Ascending aorta (tissue), 2 donors: ENCODE results near the gene IFI6. TPM values are rescaled to one million over a fixed set of nuclear protein-coding genes. Genes with fewer than 3 reads are reported as not detected.

Experiments used
- DNase-seq, 2 donors: peaks; one replicate each; pipeline ENCODE4 v3.0.0-alpha.2; 2019; ENCODE audit warnings: low spot score in 2 of 2
- H3K27ac ChIP-seq, 2 donors: fragments of 200-600 bp; sonication (generic); one replicate each; pipeline ENCODE4 v1.5.1; 2016 to 2017; ENCODE audit warnings: mild to moderate bottlenecking in 1 of 2
- H3K27me3 ChIP-seq: fragments of 200-600 bp; sonication (generic); one replicate; pipeline ENCODE4 v1.5.1; 2017
- H3K36me3 ChIP-seq, 2 donors: fragments of 200-600 bp; sonication (generic); one replicate each; pipeline ENCODE4 v1.5.1; 2016
- H3K4me1 ChIP-seq, 2 donors: fragments of 200-600 bp; sonication (generic); one replicate each; pipeline ENCODE4 v1.5.1; 2016 to 2017; ENCODE audit warnings: mild to moderate bottlenecking in 1 of 2
- H3K4me3 ChIP-seq, 2 donors: fragments of 200-600 bp; sonication (generic); one replicate each; pipeline ENCODE4 v1.5.1; 2016 to 2017; ENCODE audit warnings: mild to moderate bottlenecking in 1 of 2
- H3K9me3 ChIP-seq, 2 donors: fragments of 200-600 bp; sonication (generic); one replicate each; pipeline ENCODE4 v1.5.1; 2016
- intact Hi-C: fragments of 100-400 bp; cut with DNase I; formaldehyde crosslinking; loops from one replicate; pipeline ENCODE4 v1.15.1; 2023
- total RNA-seq: library from RNA; depleted of rRNA; stranded (reverse); fragments of >200 nt; gene quantifications from one replicate; pipeline ENCODE4 v1.1.0, GENCODE V29; 2016
- TF ChIP-seq, protein P1 (sequence below), 3 experiments: fragments of 200-600 bp in 2 of 3; fragments of 450-650 bp in 1 of 3; sonication (generic) in 2 of 3; IDR thresholded peaks; one replicate each; pipeline ENCODE4 v1.5.1; 2016 to 2019; ENCODE audit warnings: antibody characterized with exemption in 3 of 3, mild to moderate bottlenecking in 1 of 3, moderate library complexity in 1 of 3

IFI6 gene
- total RNA-seq, 1 donor from 2014 or later = 238 TPM

GRCh38 chr1:27662707-27663393, 9.1 kb downstream of the IFI6 start:
- Histone ChIP-seq H3K4me3 (no peak overlapping the region), H3K36me3 (no peaks in the 10 kb centered on the region), H3K27ac (peak overlapping the region; percentile 35 to 39), H3K9me3 (no peaks in the 10 kb centered on the region), H3K4me1 (peaks cover 4 to 20% of the 10 kb centered on the region in 2 donors), H3K27me3 (no peaks in the 10 kb centered on the region)
- intact Hi-C loops = loop anchor here (1.0 to 5.0 kb wide), 5 partner anchors 54 to 366 kb away; partner anchors contain the start of genes GPR3 and WASF2
- TF ChIP-seq, protein P1, sequence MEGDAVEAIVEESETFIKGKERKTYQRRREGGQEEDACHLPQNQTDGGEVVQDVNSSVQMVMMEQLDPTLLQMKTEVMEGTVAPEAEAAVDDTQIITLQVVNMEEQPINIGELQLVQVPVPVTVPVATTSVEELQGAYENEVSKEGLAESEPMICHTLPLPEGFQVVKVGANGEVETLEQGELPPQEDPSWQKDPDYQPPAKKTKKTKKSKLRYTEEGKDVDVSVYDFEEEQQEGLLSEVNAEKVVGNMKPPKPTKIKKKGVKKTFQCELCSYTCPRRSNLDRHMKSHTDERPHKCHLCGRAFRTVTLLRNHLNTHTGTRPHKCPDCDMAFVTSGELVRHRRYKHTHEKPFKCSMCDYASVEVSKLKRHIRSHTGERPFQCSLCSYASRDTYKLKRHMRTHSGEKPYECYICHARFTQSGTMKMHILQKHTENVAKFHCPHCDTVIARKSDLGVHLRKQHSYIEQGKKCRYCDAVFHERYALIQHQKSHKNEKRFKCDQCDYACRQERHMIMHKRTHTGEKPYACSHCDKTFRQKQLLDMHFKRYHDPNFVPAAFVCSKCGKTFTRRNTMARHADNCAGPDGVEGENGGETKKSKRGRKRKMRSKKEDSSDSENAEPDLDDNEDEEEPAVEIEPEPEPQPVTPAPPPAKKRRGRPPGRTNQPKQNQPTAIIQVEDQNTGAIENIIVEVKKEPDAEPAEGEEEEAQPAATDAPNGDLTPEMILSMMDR (IDR thresholded peaks at IDR 0.05) = peak; percentile 83 to 97 (median 83)
- DNase-seq = peak; percentile 39 to 93

- H3K4me3 ChIP-seq = no peak overlapping the region
- no peak for DNase-seq
- H3K4me1 ChIP-seq = peaks cover 4 to 20% of the 10 kb centered on the region in 2 donors
- H3K9me3 ChIP-seq = no peaks in the 10 kb centered on the region
- no peaks in the 10 kb centered on the region for H3K36me3 ChIP-seq
- intact Hi-C loops = loop anchor here (2.0 to 5.0 kb wide), 4 partner anchors 105 to 365 kb away; partner anchors contain the start of genes GPR3 and WASF2
- no peaks in the 10 kb centered on the region for H3K27me3 ChIP-seq
- peak overlapping the region in 1 of 2 donors; percentile 35 for H3K27ac ChIP-seq
- TF ChIP-seq, protein P1 (IDR thresholded peaks at IDR 0.05) = no peak
Measured at GRCh38 chr1:27662261-27662660, 9.7 kb downstream of the IFI6 start.

DNA sequence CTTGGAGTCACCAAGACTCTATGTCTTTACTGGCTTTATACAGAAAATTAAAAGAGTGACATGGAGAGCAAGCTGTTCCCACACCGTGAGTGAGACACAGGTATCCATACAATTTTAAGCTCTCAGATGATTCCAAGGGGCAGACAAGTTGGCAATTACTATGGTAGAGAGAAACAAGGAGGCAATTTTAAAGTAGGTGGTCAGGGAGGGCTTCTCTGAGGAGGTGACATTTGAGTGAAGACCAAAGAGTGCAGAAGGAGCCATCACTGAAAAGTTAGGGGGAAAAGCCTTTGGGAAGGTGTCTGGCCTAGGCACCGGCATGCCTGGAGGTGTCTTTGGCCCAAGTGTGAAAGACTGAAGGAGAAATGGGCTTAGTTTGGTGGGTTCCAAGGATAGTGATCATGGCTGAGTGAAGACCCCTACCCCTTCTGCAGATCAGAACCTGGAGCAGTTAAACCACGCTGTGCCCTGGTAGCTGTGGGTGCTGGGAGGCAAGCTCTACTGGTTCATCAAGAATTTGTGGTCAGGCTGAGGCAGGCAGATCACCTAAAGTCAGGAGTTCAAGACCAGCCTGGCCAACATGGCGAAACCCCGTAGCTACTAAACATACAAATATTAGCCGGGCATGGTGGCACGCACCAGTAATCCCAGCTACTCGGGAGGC, 10.4 kb downstream of the IFI6 start:
- TF ChIP-seq, protein P1 (IDR thresholded peaks at IDR 0.05) = no peak
- Histone ChIP-seq H3K27ac (no peak overlapping the region), H3K27me3 (no peaks in the 10 kb centered on the region), H3K36me3 (no peaks in the 10 kb centered on the region), H3K9me3 (no peaks in the 10 kb centered on the region), H3K4me1 (peaks cover 4 to 20% of the 10 kb centered on the region in 2 donors), H3K4me3 (no peak overlapping the region)
- intact Hi-C loops = loop anchor here (2.0 to 5.0 kb wide), 4 partner anchors 105 to 364 kb away; partner anchors contain the start of genes GPR3 and WASF2
- no peak for DNase-seq

DNA sequence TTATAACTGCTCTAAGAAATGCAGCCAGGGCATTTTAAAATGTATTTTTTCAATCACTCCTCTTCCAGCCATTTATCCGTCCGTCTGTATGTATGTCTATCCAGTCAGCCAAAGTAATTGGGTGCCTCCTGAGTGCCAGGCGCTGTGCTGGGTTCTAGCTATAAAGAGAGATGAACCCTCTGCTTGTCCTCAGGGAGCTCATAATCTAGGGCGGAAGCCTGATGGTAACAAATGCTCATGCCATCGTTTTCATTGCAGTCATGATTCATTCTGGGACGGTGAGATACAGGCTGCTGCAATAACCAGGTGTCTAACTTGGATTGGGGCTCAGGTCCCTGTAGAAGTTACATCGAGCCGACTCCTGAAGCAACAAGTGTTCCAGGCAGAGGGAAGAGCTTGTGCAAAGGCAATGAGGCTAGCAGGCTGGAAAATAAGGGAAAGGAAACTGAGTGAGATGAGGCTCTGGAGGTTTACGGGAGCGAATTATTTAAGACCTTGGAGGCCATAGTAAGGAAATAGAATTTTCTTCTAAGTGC, 11.6 kb downstream of the IFI6 start:
- H3K4me1 ChIP-seq = peaks cover 4 to 25% of the 10 kb centered on the region in 2 donors
- H3K36me3 ChIP-seq = no peaks in the 10 kb centered on the region

More for the DNA sequence above, 11.6 kb downstream of the IFI6 start:
- intact Hi-C loops = loop anchor here (1.0 to 5.0 kb wide), 3 partner anchors 13 to 363 kb away; partner anchors contain the start of gene WASF2
- TF ChIP-seq, protein P1 (IDR thresholded peaks at IDR 0.05) = no peak
- peak overlapping the region; percentile 69 to 85 for H3K4me3 ChIP-seq
- no peaks in the 10 kb centered on the region for H3K27me3 ChIP-seq
- DNase-seq = no peak
- H3K9me3 ChIP-seq = no peaks in the 10 kb centered on the region
- H3K27ac ChIP-seq = peak overlapping the region; percentile 94 to 96
